Caco-2 (cell line): ENCODE results near the gene GCC1. TPM values are rescaled to one million over a fixed set of nuclear protein-coding genes. Genes with fewer than 3 reads are reported as not detected.

Experiments used
- BruUV-seq: library from RNA; stranded (reverse); fragments of 400-500 nt; replicated peaks from 2 replicates; lab custom pipeline; 2021; lab: Mats Ljungman, UMichigan
- CTCF ChIA-PET: fragments of 300-600 bp; sonication (Branson Sonifier 250); formaldehyde crosslinking; loops from one replicate; lab custom pipeline; 2022; ENCODE audit warnings: antibody characterized with exemption; lab: Charles Lee
- POLR2A ChIA-PET: fragments of 300-600 bp; sonication (Branson Sonifier 250); formaldehyde crosslinking; loops from one replicate; lab custom pipeline; 2022; ENCODE audit warnings: antibody characterized with exemption; lab: Charles Lee
- DNase-seq, 2 experiments: peaks; one replicate each; pipeline versions ENCODE4 v3.0.0 to v3.0.0-alpha.2; 2020 to 2022
- H3K27me3 ChIP-seq: replicated peaks from 2 replicates; pipeline ENCODE4 v1.6.0; 2011; ENCODE audit warnings: low read length; ENCODE audit not compliant: control insufficient read depth, insufficient read depth
- H3K36me3 ChIP-seq: 2 replicates; pipeline ENCODE4 v1.5.1; 2011; ENCODE audit warnings: low read length; ENCODE audit not compliant: control insufficient read depth, insufficient read depth
- H3K4me1 ChIP-seq: fragments of 250-450 bp; sonication (Bioruptor Pico); 2 replicates; pipeline ENCODE4 v1.5.1; 2020; ENCODE audit warnings: mild to moderate bottlenecking
- H3K4me3 ChIP-seq: 2 replicates; pipeline ENCODE4 v1.5.1; 2011; ENCODE audit warnings: low read depth, mild to moderate bottlenecking, control low read depth, low read length
- H3K9me3 ChIP-seq: fragments of 250-450 bp; sonication (Bioruptor Pico); 2 replicates; pipeline ENCODE4 v1.5.1; 2020; ENCODE audit warnings: mild to moderate bottlenecking, moderate library complexity
- H3K27ac Mint-ChIP-seq: one replicate; pipeline ENCODE4 v1.8.0; 2022; ENCODE audit warnings: mixed read lengths; ENCODE audit not compliant: unreplicated experiment
- H3K27me3 Mint-ChIP-seq: one replicate; pipeline ENCODE4 v1.8.0; 2022; ENCODE audit warnings: mixed read lengths; ENCODE audit not compliant: insufficient read depth, unreplicated experiment
- H3K36me3 Mint-ChIP-seq: one replicate; pipeline ENCODE4 v1.8.0; 2022; ENCODE audit warnings: mild to moderate bottlenecking, mixed read lengths; ENCODE audit not compliant: insufficient read depth, unreplicated experiment
- H3K4me1 Mint-ChIP-seq: one replicate; pipeline ENCODE4 v1.8.0; 2022; ENCODE audit warnings: low read depth, mixed read lengths; ENCODE audit not compliant: unreplicated experiment
- H3K4me3 Mint-ChIP-seq: one replicate; pipeline ENCODE4 v1.8.0; 2022; ENCODE audit warnings: mild to moderate bottlenecking, moderate library complexity, mixed read lengths; ENCODE audit not compliant: unreplicated experiment
- H3K9me3 Mint-ChIP-seq: one replicate; pipeline ENCODE4 v1.8.0; 2022; ENCODE audit warnings: mixed read lengths; ENCODE audit not compliant: unreplicated experiment
- CTCF ChIP-seq, 2 experiments: fragments of 200-600 bp in 1 of 2; IDR thresholded peaks; 1 replicate in 1 of 2; 2 replicates in 1 of 2; pipeline versions ENCODE4 v1.5.1 to v1.8.0; 2011 to 2022; ENCODE audit warnings: antibody characterized with exemption in 1 of 2, control low read depth in 1 of 2, inconsistent platforms in 1 of 2, low read depth in 1 of 2, low read length in 1 of 2, mild to moderate bottlenecking in 1 of 2, moderate library complexity in 1 of 2; ENCODE audit not compliant: insufficient read depth in 1 of 2, severe bottlenecking in 1 of 2, unreplicated experiment in 1 of 2
- intact Hi-C: fragments of 100-400 bp; cut with micrococcal nuclease; formaldehyde crosslinking; loops from one replicate; pipeline ENCODE4 v1.10.0; 2022; ENCODE audit not compliant: unreplicated experiment
- total RNA-seq: library from RNA; stranded (reverse); gene quantifications from 2 replicates; pipeline ENCODE4 v1.2.3, GENCODE V29; 2022

The GCC1 gene
- total RNA-seq, 1 experiment from 2014 or later: 26.6 TPM

DNA sequence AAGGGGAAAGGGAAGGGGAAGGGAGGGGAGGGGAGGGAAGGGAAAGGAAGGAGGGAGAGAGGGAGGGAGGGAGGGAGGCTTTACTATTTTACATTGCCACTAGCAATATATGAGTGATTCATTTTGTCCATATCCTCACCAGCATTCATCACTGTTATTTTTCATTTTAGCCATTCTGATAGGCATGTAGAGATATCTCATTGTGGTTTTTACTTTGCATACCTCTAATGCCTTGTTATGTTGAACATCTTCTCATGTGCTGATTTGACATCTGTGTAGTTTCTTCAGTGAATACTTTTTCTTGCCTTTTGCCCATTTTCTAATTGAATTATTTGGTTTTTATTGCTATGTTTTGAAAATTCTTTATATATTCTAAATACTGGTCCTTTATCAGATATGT lies 52.7 kb downstream of the GCC1 start:
- Mint-ChIP-seq H3K27me3 (peaks cover 12% of the 10 kb centered on the region), H3K9me3 (no peaks in the 10 kb centered on the region), H3K27ac (no peak overlapping the region), H3K4me3 (no peak overlapping the region), H3K36me3 (no peaks in the 10 kb centered on the region), H3K4me1 (no peaks in the 10 kb centered on the region)
- BruUV-seq: no TSS peak
- ChIA-PET POLR2A (no interaction called here), CTCF (no interaction called here)
- Histone ChIP-seq H3K27me3 (no peaks in the 10 kb centered on the region), H3K36me3 (no peaks in the 10 kb centered on the region), H3K9me3 (peaks cover 10% of the 10 kb centered on the region), H3K4me3 (no peak overlapping the region), H3K4me1 (no peaks in the 10 kb centered on the region)
- DNase-seq: no peak
- TF ChIP-seq CTCF (IDR thresholded peaks at IDR 0.05; ENCODE audit: insufficient read depth in 1 of 2, low read depth in 1 of 2, low read length in 1 of 2, severe bottlenecking in 1 of 2, unreplicated experiment in 1 of 2): no peak
- intact Hi-C loops: no loop called here

GRCh38 chr7:127532151-127532550 lies 53.2 kb downstream of the GCC1 start:
- no peak for DNase-seq
- Mint-ChIP-seq H3K36me3 (no peaks in the 10 kb centered on the region), H3K4me1 (no peaks in the 10 kb centered on the region), H3K27ac (no peak overlapping the region), H3K9me3 (no peaks in the 10 kb centered on the region), H3K4me3 (no peak overlapping the region), H3K27me3 (peaks cover 12% of the 10 kb centered on the region)
- Histone ChIP-seq H3K36me3 (no peaks in the 10 kb centered on the region), H3K9me3 (peaks cover 10% of the 10 kb centered on the region), H3K27me3 (no peaks in the 10 kb centered on the region), H3K4me3 (no peak overlapping the region), H3K4me1 (no peaks in the 10 kb centered on the region)
- no TSS peak for BruUV-seq
- CTCF ChIA-PET: no interaction called here
- intact Hi-C loops: no loop called here
- POLR2A ChIA-PET: no interaction called here
- TF ChIP-seq CTCF (IDR thresholded peaks at IDR 0.05; ENCODE audit: insufficient read depth in 1 of 2, low read depth in 1 of 2, low read length in 1 of 2, severe bottlenecking in 1 of 2, unreplicated experiment in 1 of 2): no peak

Other genes starting within 250 kb of the GCC1 start
- gene ZNF800, start 192.9 kb downstream of the GCC1 start, total RNA-seq: 17.3 and 18.7 TPM in 2 replicates
- 162 and 172 TPM in 2 replicates for gene ARF5, start 2.8 kb upstream of the GCC1 start, total RNA-seq
- gene FSCN3, start 8.1 kb upstream of the GCC1 start, total RNA-seq: 1.6 and 2.2 TPM in 2 replicates
- not detected in 2 replicates for gene PAX4, start 32.5 kb upstream of the GCC1 start, total RNA-seq
- 274 and 276 TPM in 2 replicates for gene SND1, start 66.6 kb upstream of the GCC1 start, total RNA-seq